SK-N-MC (cell line): Measurements from ENCODE around the gene IFIT1B.

ENCODE experiments used
- EZH2 ChIP-seq: fragments of 200-600 bp; sonication (generic); IDR thresholded peaks from one replicate; pipeline ENCODE4 v1.6.1; 2017; ENCODE audit warnings: antibody characterized with exemption
- FOXP2 ChIP-seq: optimal IDR thresholded peaks from 2 replicates; pipeline ENCODE3; 2011; ENCODE audit warnings: mild to moderate bottlenecking, moderate library complexity; ENCODE audit not compliant: insufficient read depth; ENCODE audit errors: extremely low read length, control extremely low read depth
- POLR2AphosphoS5 ChIP-seq: IDR thresholded peaks from 2 replicates; pipeline ENCODE4 v1.6.1; 2012; ENCODE audit warnings: mild to moderate bottlenecking, low read depth, low read length, borderline replicate concordance

DNA sequence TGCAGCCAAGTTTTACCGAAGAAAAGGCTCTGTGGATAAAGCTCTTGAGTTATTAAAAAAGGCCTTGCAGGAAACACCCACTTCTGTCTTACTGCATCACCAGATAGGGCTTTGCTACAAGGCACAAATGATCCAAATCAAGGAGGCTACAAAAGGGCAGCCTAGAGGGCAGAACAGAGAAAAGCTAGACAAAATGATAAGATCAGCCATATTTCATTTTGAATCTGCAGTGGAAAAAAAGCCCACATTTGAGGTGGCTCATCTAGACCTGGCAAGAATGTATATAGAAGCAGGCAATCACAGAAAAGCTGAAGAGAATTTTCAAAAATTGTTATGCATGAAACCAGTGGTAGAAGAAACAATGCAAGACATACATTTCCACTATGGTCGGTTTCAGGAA is 25.2 kb downstream of the IFIT1B start:
- TF ChIP-seq EZH2 (no peak), POLR2AphosphoS5 (no peak), FOXP2 (no peak)
